ENCODE data around the gene OVOL1.
"Not testable (repeated sequence)": the region's sequence is repeated elsewhere in the genome, so short reads cannot be mapped to it uniquely, and the experiment has no call there.

The OVOL1 gene

GRCh38 chr11:65817835-65818680 lies 31.2 kb downstream of the OVOL1 start:
- peak; percentile 97 for DNase-seq

GRCh38 chr11:65821107-65821506 lies 34.2 kb downstream of the OVOL1 start:
- DNase-seq = no peak

GRCh38 chr11:65822776-65823528 lies 36.1 kb downstream of the OVOL1 start:
- DNase-seq = no peak

- DNase-seq = no peak
These were observed 40.3 kb downstream of the OVOL1 start for GRCh38 chr11:65826984-65827735.

GRCh38 chr11:65829459-65829858 lies 42.6 kb downstream of the OVOL1 start:
- no peak for DNase-seq

- DNase-seq = not testable (repeated sequence)
These were observed 45.4 kb downstream of the OVOL1 start for GRCh38 chr11:65832231-65832630.

DNA sequence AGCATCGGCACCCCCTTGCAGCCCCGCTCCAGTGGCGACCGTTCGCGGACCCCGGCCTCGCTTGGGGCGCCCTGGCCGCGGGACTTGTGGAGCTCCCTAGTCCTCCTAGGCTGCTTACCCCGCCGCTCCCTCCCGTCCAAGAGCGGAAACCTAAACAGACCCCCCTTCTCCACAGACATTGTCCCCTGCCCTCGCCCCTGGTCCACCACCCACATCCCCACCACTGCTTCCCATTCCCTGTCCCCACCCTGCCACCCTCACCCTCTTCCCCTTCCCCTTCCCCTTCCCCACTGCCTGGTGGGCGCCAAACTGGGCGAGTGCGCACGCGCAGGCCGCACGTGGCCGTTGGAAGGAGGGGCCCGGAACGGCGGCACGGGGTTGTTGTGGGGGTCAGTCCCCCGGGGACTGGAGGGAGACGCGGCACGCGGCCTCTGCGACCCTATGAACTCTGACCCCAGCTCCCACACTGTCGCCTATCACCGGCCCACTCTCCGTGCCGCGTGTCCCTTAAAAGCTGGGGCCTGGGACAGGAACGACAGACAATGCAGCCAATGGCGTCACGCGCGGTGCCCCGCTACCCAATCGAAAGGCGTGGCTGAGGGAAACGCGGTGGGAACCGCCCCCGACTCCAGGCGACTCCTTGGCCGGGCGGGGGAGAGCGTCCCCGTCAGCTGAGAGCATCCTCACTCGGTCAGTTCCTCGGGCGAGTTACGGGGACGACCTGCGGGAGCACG lies 46.6 kb downstream of the OVOL1 start, which contains the start of gene SNX32:
Gene SNX32 (plus strand): TSS at position 667 of the 734 bp plus-strand sequence. CDS start 103 bp downstream, outside the sequence.
- peak; percentile 98 for DNase-seq

- DNase-seq = no peak
These were observed 47.3 kb downstream of the OVOL1 start for GRCh38 chr11:65834202-65834601.

DNA sequence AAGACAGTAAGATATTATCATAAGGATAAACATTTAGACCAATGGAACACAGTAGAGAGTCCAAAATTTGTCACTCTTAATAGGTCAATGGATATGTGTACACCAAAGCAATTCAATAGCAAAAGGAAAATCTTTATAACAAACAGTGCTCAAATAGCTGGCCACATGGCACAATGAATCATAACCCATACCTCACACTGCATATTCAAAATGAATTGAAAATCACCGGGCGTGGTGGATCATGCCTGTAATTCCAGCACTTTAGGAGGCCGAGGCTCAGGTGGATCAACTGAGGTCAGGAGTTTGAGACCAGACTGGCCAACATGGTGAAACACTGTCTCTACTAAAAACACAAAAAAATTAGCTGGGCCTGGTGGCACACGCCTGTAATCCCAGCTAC lies 55.3 kb downstream of the OVOL1 start:
- no peak for DNase-seq

- no peak for DNase-seq
These were observed 56.9 kb downstream of the OVOL1 start for GRCh38 chr11:65843811-65844210.

DNA sequence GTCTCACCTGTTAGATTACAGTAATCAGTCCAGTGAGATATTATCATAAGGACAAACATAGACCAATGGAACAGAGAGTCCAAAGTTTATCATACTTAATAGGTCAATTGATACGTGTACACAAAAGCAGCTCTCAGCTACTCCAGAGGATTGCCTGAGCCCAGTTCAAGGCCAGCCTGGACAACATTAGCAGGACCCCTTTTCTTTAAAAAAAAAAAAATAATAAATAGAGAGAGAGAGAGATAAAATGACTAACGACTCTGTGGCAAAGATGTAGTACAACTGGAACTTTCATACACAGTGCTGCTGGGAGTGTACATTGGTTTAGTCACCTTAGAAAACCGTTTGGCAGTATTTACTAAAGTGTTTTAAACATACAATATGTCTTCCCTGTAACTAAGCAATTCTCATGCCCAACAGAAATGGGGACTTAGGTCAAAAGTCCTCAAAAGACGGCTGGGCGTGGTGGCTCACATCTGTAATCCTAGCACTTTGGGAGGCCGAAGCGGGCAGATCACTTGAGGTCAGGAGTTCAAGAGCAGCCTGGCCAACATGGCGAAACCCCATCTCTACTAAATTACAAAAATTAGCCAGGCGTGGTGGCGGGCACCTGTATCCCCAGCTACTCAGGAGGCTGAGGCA lies 57.5 kb downstream of the OVOL1 start:
- no peak for DNase-seq
